K562 (cell line): ENCODE measurements around the gene TRIM27. TPM values are rescaled to one million over a fixed set of nuclear protein-coding genes. Genes with fewer than 3 reads are reported as not detected.
A peak's percentile ranks its signal among the peaks of the same experiment; 100 is the strongest.

Experiments
- ATAC-seq: fragments of 200-7000 bp; cut with Tn5 transposase; 3 replicates; pipeline ENCODE4 v1.9.1; 2020; ENCODE audit warnings: moderate library complexity
- BruUV-seq: library from RNA; stranded (reverse); fragments of 400-500 nt; replicated peaks from 2 replicates; lab custom pipeline; 2021; lab: Mats Ljungman, UMichigan
- CTCF ChIA-PET: fragments of 300-600 bp; formaldehyde crosslinking; extraction: SDS; loops from one replicate; lab custom pipeline; 2021; ENCODE audit warnings: low intra/inter-chr PET ratio; lab: Yijun Ruan, JAX
- POLR2A ChIA-PET: fragments of 300-600, 350-650 bp; sonication (Branson Sonifier 250); formaldehyde crosslinking; extraction: SDS; loops from one replicate; lab custom pipeline; 2021; ENCODE audit warnings: antibody characterized with exemption, inconsistent platforms; lab: Yijun Ruan, JAX
- DNase-seq, 4 experiments: peaks; one replicate each; pipeline versions ENCODE4 v3.0.0 to v3.0.0-alpha.2; 2011 to 2018; ENCODE audit warnings: low spot score in 3 of 4, mixed read lengths in 3 of 4; ENCODE audit errors: extremely low read depth in 1 of 4
- FAIRE-seq: peaks from 2 replicates; lab custom pipeline; 2011; peaks lifted over from hg19 to GRCh38; lab: Jason Lieb, UNC
- H2AFZ ChIP-seq: 2 replicates; pipeline ENCODE4 v1.6.0; 2011; ENCODE audit warnings: low read depth, low read length, control low read depth, inconsistent platforms
- H3K27ac ChIP-seq: fragments of 200-600 bp; 3 replicates; pipeline ENCODE4 v1.8.0; 2011; ENCODE audit warnings: low read depth, mild to moderate bottlenecking, control low read depth, inconsistent platforms, low read length, moderate library complexity, mixed read lengths; ENCODE audit errors: extremely low read depth
- H3K27me3 ChIP-seq, 2 experiments: fragments of 300-600 bp in 1 of 2; 2 replicates in 1 of 2; 3 replicates in 1 of 2; pipeline versions ENCODE4 v1.6.0 to v1.8.0; 2011; ENCODE audit warnings: inconsistent platforms in 2 of 2, low read length in 2 of 2, mild to moderate bottlenecking in 1 of 2, mixed read lengths in 1 of 2, moderate library complexity in 1 of 2; ENCODE audit not compliant: control insufficient read depth in 2 of 2, insufficient read depth in 2 of 2
- H3K36me3 ChIP-seq: fragments of 300-600 bp; 3 replicates; pipeline ENCODE4 v1.8.0; 2011; ENCODE audit warnings: mild to moderate bottlenecking, low read length, inconsistent platforms; ENCODE audit not compliant: control insufficient read depth, insufficient read depth
- H3K4me1 ChIP-seq, 2 experiments: fragments of 200-600 bp in 1 of 2; replicated peaks in 1 of 2; 2 replicates in 1 of 2; 3 replicates in 1 of 2; pipeline versions ENCODE4 v1.5.1 to v1.8.0; 2011; ENCODE audit warnings: inconsistent platforms in 2 of 2, low read length in 2 of 2, mild to moderate bottlenecking in 1 of 2, mixed read lengths in 1 of 2, moderate library complexity in 1 of 2; ENCODE audit not compliant: control insufficient read depth in 2 of 2, insufficient read depth in 2 of 2
- H3K4me2 ChIP-seq: 2 replicates; pipeline ENCODE4 v1.6.1; 2011; ENCODE audit warnings: low read length, control low read depth, inconsistent platforms, mixed read lengths; ENCODE audit not compliant: insufficient read depth
- H3K4me3 ChIP-seq: fragments of 200-600 bp; sonication (generic), shearing (Covaris generic); 2 replicates; pipeline ENCODE4 v1.5.1; 2016; ENCODE audit warnings: control low read depth, inconsistent platforms
- H3K79me2 ChIP-seq: fragments of 200-600 bp; 3 replicates; pipeline ENCODE4 v1.8.0; 2011; ENCODE audit warnings: low read length, inconsistent platforms; ENCODE audit not compliant: control insufficient read depth, insufficient read depth
- H3K9ac ChIP-seq, 2 experiments: 2 replicates each; pipeline versions ENCODE4 v1.6.0 to v1.6.1; 2011; ENCODE audit warnings: low read depth in 2 of 2, low read length in 2 of 2, control low read depth in 1 of 2, inconsistent platforms in 1 of 2, mild to moderate bottlenecking in 1 of 2, mixed read lengths in 1 of 2; ENCODE audit not compliant: insufficient read depth in 1 of 2
- H3K9me1 ChIP-seq: one replicate; pipeline ENCODE4 v1.6.0; 2011; ENCODE audit warnings: inconsistent platforms, mild to moderate bottlenecking, low read length, moderate library complexity; ENCODE audit not compliant: control insufficient read depth, insufficient read depth
- H3K9me3 ChIP-seq: replicated peaks from 2 replicates; pipeline ENCODE4 v1.5.1; 2011; ENCODE audit warnings: low read depth, low read length, inconsistent platforms; ENCODE audit not compliant: control insufficient read depth, insufficient read depth
- H4K20me1 ChIP-seq: replicated peaks from 2 replicates; pipeline ENCODE4 v1.6.1; 2011; ENCODE audit warnings: low read length, inconsistent platforms, mixed read lengths; ENCODE audit not compliant: control insufficient read depth, insufficient read depth
- CBFB ChIP-seq: sonication (generic); formaldehyde crosslinking; IDR thresholded peaks from 2 replicates; pipeline ENCODE4 v1.4.0; 2020; ENCODE audit warnings: mild to moderate bottlenecking, missing genetic modification reagents
- ERF ChIP-seq: fragments of 450-650 bp; formaldehyde crosslinking; IDR thresholded peaks from 2 replicates; pipeline ENCODE4 v1.4.0; 2020; ENCODE audit warnings: mild to moderate bottlenecking, mixed read lengths
- GTF3C2 ChIP-seq: IDR thresholded peaks from 3 replicates; pipeline ENCODE4 v1.6.1; 2011; ENCODE audit warnings: borderline replicate concordance, mild to moderate bottlenecking, moderate library complexity; ENCODE audit not compliant: insufficient read length; ENCODE audit errors: extremely low read depth
- SMARCA4 ChIP-seq: fragments of 450-650 bp; IDR thresholded peaks from 2 replicates; pipeline ENCODE4 v1.6.1; 2016
- SOX6 ChIP-seq: fragments of 450-650 bp; IDR thresholded peaks from 2 replicates; pipeline ENCODE4 v1.6.1; 2014; ENCODE audit warnings: mild to moderate bottlenecking
- TARDBP ChIP-seq: fragments of 450-650 bp; IDR thresholded peaks from 2 replicates; pipeline ENCODE4 v1.6.1; 2016
- YY1 ChIP-seq, 3 experiments: IDR thresholded peaks; 2 replicates each; pipeline ENCODE4 v1.6.1; 2011; ENCODE audit warnings: low read length in 2 of 3, mild to moderate bottlenecking in 2 of 3, moderate library complexity in 2 of 3, borderline replicate concordance in 1 of 3, control low read depth in 1 of 3, low read depth in 1 of 3; ENCODE audit not compliant: insufficient read depth in 3 of 3, insufficient replicate concordance in 2 of 3, control insufficient read depth in 1 of 3, insufficient read length in 1 of 3; ENCODE audit errors: extremely low read depth in 1 of 3
- ZFX ChIP-seq: sonication (generic); formaldehyde crosslinking; IDR thresholded peaks from 2 replicates; pipeline ENCODE4 v1.8.0; 2022; ENCODE audit warnings: mild to moderate bottlenecking, missing genetic modification reagents, moderate library complexity
- ZNF12 ChIP-seq: sonication (generic); formaldehyde crosslinking; IDR thresholded peaks from 2 replicates; pipeline ENCODE4 v1.4.0; 2020; ENCODE audit warnings: mild to moderate bottlenecking, missing genetic modification reagents
- ZNF592 ChIP-seq: fragments of 450-650 bp; IDR thresholded peaks from 2 replicates; pipeline ENCODE4 v1.6.1; 2017; ENCODE audit warnings: antibody characterized with exemption, mild to moderate bottlenecking
- WGBS: fragments of 100-300 bp; shearing (Covaris generic); methylation state at CpG from one replicate; pipeline ENCODE4 v1.1.6; 2016; ENCODE audit warnings: low coverage, mixed read lengths; ENCODE audit not compliant: insufficient coverage; ENCODE audit errors: missing lambda C conversion rate; 5-methylcytosine and 5-hydroxymethylcytosine counted together
- in situ Hi-C: fragments of 300-500 bp; cut with MboI; formaldehyde crosslinking; loops from 4 replicates; pipeline ENCODE4 v1.15.0; 2018; ENCODE audit warnings: inconsistent platforms, mixed read lengths
- intact Hi-C: fragments of 100-400 bp; cut with micrococcal nuclease; formaldehyde crosslinking; loops from 2 replicates; pipeline ENCODE4 v1.14.2; 2022
- polyA plus RNA-seq, 8 experiments: library from polyadenylated mRNA; depleted of rRNA in 4 of 8; stranded (reverse) in 5 of 8; unstranded in 3 of 8; fragments of >200 nt; fragmentation: Nextera tagmentation in 2 of 8; fragmentation: Illumina TruSeq in 1 of 8; extraction: Ambion mirVana in 2 of 8; extraction: Trizol in 1 of 8; gene quantifications; 2 replicates each; pipeline versions ENCODE4 v1.2.1 to v1.2.3, GENCODE V29; 2011 to 2014; ENCODE audit warnings: inconsistent platforms in 1 of 8, missing spikeins in 1 of 8
- total RNA-seq, 7 experiments: library from RNA; depleted of rRNA in 6 of 7; stranded (reverse); fragments of >200 nt in 6 of 7; fragmentation: Illumina TruSeq in 2 of 7; extraction: Trizol in 2 of 7; gene quantifications; 2 replicates each; pipeline versions ENCODE4 v1.2.1 to v1.2.3, GENCODE V29; 2011 to 2021; ENCODE audit warnings: low replicate concordance in 1 of 7
- TF ChIP-seq, protein P1 (sequence below): fragments of 450-650 bp; formaldehyde crosslinking; IDR thresholded peaks from 2 replicates; pipeline ENCODE4 v1.4.0; 2020; ENCODE audit warnings: mild to moderate bottlenecking, moderate library complexity

Gene TRIM27
- total and polyA plus RNA-seq, 9 of the 15 experiments (the other 6 are each of a cell fraction or from before 2014, with no cell fraction given), result 37.7 to 235 (median 122) TPM

DNA sequence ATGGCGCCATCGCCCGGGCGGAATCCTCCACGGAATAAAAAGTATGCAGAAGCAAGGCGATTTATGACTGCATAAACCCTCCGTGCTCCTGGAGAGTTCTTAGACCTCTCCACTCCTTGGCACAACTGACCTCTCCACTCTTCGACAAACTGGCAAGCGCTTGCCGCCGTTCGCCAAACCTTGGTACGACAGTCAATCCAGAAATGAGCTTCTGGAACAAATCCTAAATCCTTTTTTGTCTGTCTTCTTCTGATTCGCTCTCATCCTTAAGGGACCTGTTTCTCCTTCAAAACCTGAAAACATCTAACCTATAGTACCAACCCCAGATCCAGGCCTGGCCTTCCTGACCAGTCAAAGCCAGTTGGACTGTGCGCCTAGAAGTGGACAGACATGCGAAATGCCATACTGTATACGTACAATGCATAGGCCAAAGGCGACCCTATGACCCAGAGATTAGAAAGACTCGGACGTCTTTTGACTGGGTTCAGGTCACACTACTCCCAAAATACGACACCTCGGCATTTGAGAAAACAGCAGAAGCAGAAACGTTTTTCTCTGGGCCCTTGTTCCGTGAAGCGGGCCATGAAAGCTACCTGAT lies 59.4 kb downstream of the TRIM27 start:
- DNase-seq, result peak in 2 of 4 experiments; percentile 32 to 65
- ChIA-PET CTCF (interaction anchor here (2.1 kb wide), 1 partner anchor 26 kb away, joined by 8 read pairs; no protein-coding TSS in a partner anchor), POLR2A (interaction anchor here (0.6 to 3.8 kb wide), 6 partner anchors 11 to 199 kb away, joined by 3 to 28 read pairs (median 4); no protein-coding TSS in a partner anchor)
- Histone ChIP-seq H3K9me1 (no peaks in the 10 kb centered on the region), H3K27ac (peak overlapping the region; percentile 79), H3K4me3 (peak overlapping the region; percentile 64), H3K9me3 (peaks cover 8% of the 10 kb centered on the region; the same call in 1 of the 2 replicates), H2AFZ (peak overlapping the region; percentile 96), H3K4me1 (peaks cover 14 to 25% of the 10 kb centered on the region in 2 experiments; a peak in 4 of 5 replicates), H3K9ac (peak overlapping the region; percentile 89 to 93), H3K36me3 (no peaks in the 10 kb centered on the region), H4K20me1 (no peaks in the 10 kb centered on the region), H3K27me3 (no peaks in the 10 kb centered on the region), H3K4me2 (peak overlapping the region; percentile 94), H3K79me2 (no peaks in the 10 kb centered on the region)
- peak; percentile 35 for ATAC-seq
- intact Hi-C loops (loop anchor here (5.0 kb wide), 2 partner anchors 78 to 118 kb away; no protein-coding TSS in a partner anchor), in situ Hi-C loops (no loop called here)
- 17% methylated on average over 25 of the region's 25 CpGs for WGBS
- FAIRE-seq, result peak; percentile 51
- no TSS peak for BruUV-seq
- no peak for TF ChIP-seq ERF (CRISPR knock-in tag)
- 0 out of 2 replicates have a peak, but pooled peaks have one; percentile 35 for TF ChIP-seq ZNF12 (CRISPR knock-in tag)
- TF ChIP-seq, protein P1, sequence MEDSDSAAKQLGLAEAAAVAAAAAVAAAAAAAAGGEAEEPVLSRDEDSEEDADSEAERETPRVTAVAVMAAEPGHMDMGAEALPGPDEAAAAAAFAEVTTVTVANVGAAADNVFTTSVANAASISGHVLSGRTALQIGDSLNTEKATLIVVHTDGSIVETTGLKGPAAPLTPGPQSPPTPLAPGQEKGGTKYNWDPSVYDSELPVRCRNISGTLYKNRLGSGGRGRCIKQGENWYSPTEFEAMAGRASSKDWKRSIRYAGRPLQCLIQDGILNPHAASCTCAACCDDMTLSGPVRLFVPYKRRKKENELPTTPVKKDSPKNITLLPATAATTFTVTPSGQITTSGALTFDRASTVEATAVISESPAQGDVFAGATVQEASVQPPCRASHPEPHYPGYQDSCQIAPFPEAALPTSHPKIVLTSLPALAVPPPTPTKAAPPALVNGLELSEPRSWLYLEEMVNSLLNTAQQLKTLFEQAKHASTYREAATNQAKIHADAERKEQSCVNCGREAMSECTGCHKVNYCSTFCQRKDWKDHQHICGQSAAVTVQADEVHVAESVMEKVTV (CRISPR knock-in tag), result peak; percentile 36; the same call in 1 of the 2 replicates
- TF ChIP-seq SOX6, result no peak; the same call in 1 of the 2 replicates
- peak in 1 of 3 experiments; percentile 18 for TF ChIP-seq YY1 (IDR thresholded peaks at IDR 0.05; ENCODE audit: borderline replicate concordance in 1 of 3, control insufficient read depth in 1 of 3, extremely low read depth in 1 of 3, insufficient read depth in 3 of 3, insufficient read length in 1 of 3, insufficient replicate concordance in 2 of 3, low read depth in 1 of 3, low read length in 2 of 3)
- TF ChIP-seq GTF3C2, result no peak
- peak; percentile 44; the same call in 1 of the 2 replicates for TF ChIP-seq SMARCA4
- TF ChIP-seq TARDBP, result no peak
- peak; percentile 71; the same call in 1 of the 2 replicates for TF ChIP-seq ZNF592
- TF ChIP-seq ZFX (CRISPR knock-in tag), result peak; percentile 22; the same call in 1 of the 2 replicates
- no peak for TF ChIP-seq CBFB
